Lower leg skin (tissue), 4 donors: Measurements from ENCODE around the gene YPEL5. TPM values are rescaled to one million over a fixed set of nuclear protein-coding genes. Genes with fewer than 3 reads are reported as not detected.

ENCODE experiments used
- DNase-seq, 2 donors: peaks; one replicate each; pipeline ENCODE4 v3.0.0-alpha.2; 2019; ENCODE audit warnings: low spot score in 2 of 2
- H3K4me3 ChIP-seq: fragments of 200-600 bp; sonication (generic); 2 replicates; pipeline ENCODE4 v1.5.1; 2017; ENCODE audit warnings: mild to moderate bottlenecking, low read depth; ENCODE audit not compliant: poor library complexity, severe bottlenecking
- CTCF ChIP-seq, 3 donors: fragments of 450-650 bp; IDR thresholded peaks; one replicate each; pipeline ENCODE4 v1.5.1; 2016; ENCODE audit warnings: antibody characterized with exemption in 3 of 3, mild to moderate bottlenecking in 3 of 3, moderate library complexity in 2 of 3
- POLR2A ChIP-seq, 2 donors: fragments of 450-650 bp; IDR thresholded peaks; one replicate each; pipeline ENCODE4 v1.6.1; 2016 to 2017; ENCODE audit warnings: antibody characterized with exemption in 2 of 2, mild to moderate bottlenecking in 1 of 2, moderate library complexity in 1 of 2
- WGBS, 2 donors: methylation state at CpG; one replicate each; pipeline ENCODE4 v1.1.5; 2018; 5-methylcytosine and 5-hydroxymethylcytosine counted together
- intact Hi-C: fragments of 100-400 bp; cut with DNase I; formaldehyde crosslinking; loops from one replicate; pipeline ENCODE4 v1.15.0; 2023; ENCODE audit warnings: low total_unique reads
- total RNA-seq, 4 donors: library from RNA; depleted of rRNA; stranded (reverse); fragments of >200 nt; gene quantifications; one replicate each; pipeline ENCODE4 v1.1.0, GENCODE V29; 2016

The YPEL5 gene
- total RNA-seq, 4 donors from 2014 or later, result 75.3 to 108 (median 84.3) TPM

GRCh38 chr2:30203156-30203555 lies 56.3 kb downstream of the YPEL5 start:
- intact Hi-C loops, result no loop called here
- WGBS, 2 donors, result 87 to 90% methylated on average over 7 of the region's 7 CpGs
- TF ChIP-seq CTCF (IDR thresholded peaks at IDR 0.05) (no peak), POLR2A (IDR thresholded peaks at IDR 0.05) (no peak)
- no peak overlapping the region for H3K4me3 ChIP-seq
- DNase-seq, result peak in 1 of 2 donors; percentile 68

GRCh38 chr2:30204281-30204680 lies 57.5 kb downstream of the YPEL5 start:
- 87 to 98% methylated on average over 4 of the region's 4 CpGs for WGBS, 2 donors

GRCh38 chr2:30205456-30205855 lies 58.6 kb downstream of the YPEL5 start:
- WGBS, 2 donors, result 83 to 86% methylated on average over 1 of the region's 1 CpG
- no peak overlapping the region for H3K4me3 ChIP-seq
- no peak for TF ChIP-seq POLR2A (IDR thresholded peaks at IDR 0.05)
- TF ChIP-seq CTCF (IDR thresholded peaks at IDR 0.05), result no peak
- peak in 1 of 2 donors; percentile 4 for DNase-seq
- intact Hi-C loops, result no loop called here

More at GRCh38 chr2:30204281-30204680, 57.5 kb downstream of the YPEL5 start:
- H3K4me3 ChIP-seq, result no peak overlapping the region
- DNase-seq, result peak in 1 of 2 donors; percentile 53
- intact Hi-C loops, result no loop called here
- TF ChIP-seq POLR2A (IDR thresholded peaks at IDR 0.05), result no peak
- TF ChIP-seq CTCF (IDR thresholded peaks at IDR 0.05), result no peak

- no peak overlapping the region for H3K4me3 ChIP-seq
- intact Hi-C loops, result no loop called here
- no peak for TF ChIP-seq CTCF (IDR thresholded peaks at IDR 0.05)
- TF ChIP-seq POLR2A (IDR thresholded peaks at IDR 0.05), result no peak
- DNase-seq, result peak in 1 of 2 donors; percentile 76
- 70 to 76% methylated on average over 9 of the region's 9 CpGs for WGBS, 2 donors
Observed at GRCh38 chr2:30206461-30207430, 59.9 kb downstream of the YPEL5 start.

GRCh38 chr2:30208453-30208852 lies 61.6 kb downstream of the YPEL5 start:
- 0 to 3% methylated on average over 2 of the region's 2 CpGs for WGBS, 2 donors
- no peak overlapping the region for H3K4me3 ChIP-seq
- intact Hi-C loops, result loop anchor here (2.0 kb wide), 1 partner anchor 498 kb away; no protein-coding TSS in a partner anchor
- TF ChIP-seq CTCF (IDR thresholded peaks at IDR 0.05) (peak in 1 of 3 donors; percentile 61), POLR2A (IDR thresholded peaks at IDR 0.05) (no peak)
- DNase-seq, result peak in 1 of 2 donors; percentile 87
